Cardiac septum (tissue), 1 donor: ENCODE data around the gene PIGX. TPM values are rescaled to one million over a fixed set of nuclear protein-coding genes. Genes with fewer than 3 reads are reported as not detected.
"Not testable (repeated sequence)": the region's sequence is repeated elsewhere in the genome, so short reads cannot be mapped to it uniquely, and the experiment has no call there.

Experiments
- DNase-seq: peaks from one replicate; pipeline ENCODE4 v3.0.0-alpha.2; 2020; ENCODE audit warnings: low spot score
- intact Hi-C: fragments of 100-400 bp; cut with DNase I; formaldehyde crosslinking; loops from one replicate; pipeline ENCODE4 v1.14.0; 2022
- total RNA-seq: library from RNA; stranded (reverse); fragmentation: NEBNext Ultra II Directional; extraction: Animal tissue kit (Norgen Biotek cat#: 25700); gene quantifications from one replicate; pipeline ENCODE4 v1.2.1, GENCODE V29; 2021
- donor health status: DM: no; HTN: no; CAD: no.

PIGX gene
- total RNA-seq, 1 donor from 2014 or later: 16.9 TPM

GRCh38 chr3:196697270-196697669 is 14.9 kb upstream of the PIGX start:
- intact Hi-C loops: no loop called here
- no peak for DNase-seq

- DNase-seq: no peak
- intact Hi-C loops: no loop called here
These were observed 12.4 kb upstream of the PIGX start for GRCh38 chr3:196699749-196700148.

- DNase-seq: no peak
- intact Hi-C loops: no loop called here
These were observed 11.4 kb upstream of the PIGX start for GRCh38 chr3:196700801-196701200.

GRCh38 chr3:196706327-196706726 is 5.8 kb upstream of the PIGX start:
- DNase-seq: no peak
- intact Hi-C loops: no loop called here

- no peak for DNase-seq
- intact Hi-C loops: no loop called here
These were observed 5.4 kb upstream of the PIGX start for GRCh38 chr3:196706731-196707130.

GRCh38 chr3:196707566-196707965 is 4.6 kb upstream of the PIGX start:
- intact Hi-C loops: no loop called here
- no peak for DNase-seq

- no peak for DNase-seq
- intact Hi-C loops: no loop called here
These were observed 3.7 kb upstream of the PIGX start for GRCh38 chr3:196708467-196708866.

- peak; percentile 89 for DNase-seq
- intact Hi-C loops: loop anchor here (1.0 to 10.0 kb wide), 2 partner anchors 27 to 152 kb away; partner anchors contain the start of genes PAK2 and SENP5
These were observed 587 bp downstream of the PIGX start for GRCh38 chr3:196712514-196713413.

GRCh38 chr3:196717162-196717561 is 5.0 kb downstream of the PIGX start:
- intact Hi-C loops: loop anchor here (10.0 kb wide), 1 partner anchor 148 kb away; the partner anchor contains the start of gene SENP5
- not testable (repeated sequence) for DNase-seq

GRCh38 chr3:196721097-196721496 is 8.9 kb downstream of the PIGX start:
- DNase-seq: no peak
- intact Hi-C loops: no loop called here

GRCh38 chr3:196726788-196727675 is 14.9 kb downstream of the PIGX start:
- DNase-seq: no peak
- intact Hi-C loops: no loop called here

GRCh38 chr3:196735751-196736150 is 23.6 kb downstream of the PIGX start:
- intact Hi-C loops: no loop called here
- DNase-seq: no peak

- intact Hi-C loops: no loop called here
- DNase-seq: no peak
These were observed 24.6 kb downstream of the PIGX start for GRCh38 chr3:196736670-196737374.

- no peak for DNase-seq
- intact Hi-C loops: no loop called here
These were observed 25.5 kb downstream of the PIGX start for GRCh38 chr3:196737655-196738054.

- DNase-seq: peak; percentile 98
- intact Hi-C loops: loop anchor here (1.0 kb wide), 2 partner anchors 28 to 127 kb away; partner anchors contain the start of genes CEP19, PIGX and SENP5
These were observed 27.7 kb downstream of the PIGX start, which contains the start of gene PAK2 for GRCh38 chr3:196739671-196740480. Gene PAK2, plus strand, starts transcription at chr3:196739857. Its CDS starts 42,790 bp downstream, at chr3:196782647.

- intact Hi-C loops: no loop called here
- no peak for DNase-seq
These were observed 28.5 kb downstream of the PIGX start for GRCh38 chr3:196740481-196741248.

- intact Hi-C loops: no loop called here
- no peak for DNase-seq
These were observed 29.2 kb downstream of the PIGX start for GRCh38 chr3:196741249-196741889.
